Measurements from ENCODE around the gene THSD7A.

Gene THSD7A

DNA sequence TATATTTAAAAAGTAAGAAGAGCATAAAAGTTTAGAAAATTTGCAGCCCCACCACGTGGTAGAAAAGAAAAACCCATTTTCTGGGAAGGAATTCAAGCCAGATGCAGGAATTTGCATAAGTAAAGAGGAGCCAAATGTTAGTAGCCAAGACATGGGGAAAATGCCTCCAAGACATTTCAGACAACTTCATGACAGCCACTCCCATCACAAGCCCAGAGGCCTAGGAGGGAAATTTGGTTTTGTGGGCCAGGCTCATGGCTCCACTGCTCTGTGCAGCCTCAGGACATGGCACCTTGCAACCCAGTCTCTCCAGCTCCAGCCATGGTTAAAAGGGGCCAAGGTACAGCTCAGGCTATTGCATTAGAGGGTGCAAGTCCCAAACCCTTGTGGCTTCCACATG is 411.9 kb downstream of the THSD7A start:
- no peak for TF ChIP-seq POU2F2 (IDR thresholded peaks at IDR 0.05; ENCODE audit: low read depth, low read length)
- FAIRE-seq (no peak), DNase-seq (ENCODE audit: insufficient read length, low spot score) (no peak)

DNA sequence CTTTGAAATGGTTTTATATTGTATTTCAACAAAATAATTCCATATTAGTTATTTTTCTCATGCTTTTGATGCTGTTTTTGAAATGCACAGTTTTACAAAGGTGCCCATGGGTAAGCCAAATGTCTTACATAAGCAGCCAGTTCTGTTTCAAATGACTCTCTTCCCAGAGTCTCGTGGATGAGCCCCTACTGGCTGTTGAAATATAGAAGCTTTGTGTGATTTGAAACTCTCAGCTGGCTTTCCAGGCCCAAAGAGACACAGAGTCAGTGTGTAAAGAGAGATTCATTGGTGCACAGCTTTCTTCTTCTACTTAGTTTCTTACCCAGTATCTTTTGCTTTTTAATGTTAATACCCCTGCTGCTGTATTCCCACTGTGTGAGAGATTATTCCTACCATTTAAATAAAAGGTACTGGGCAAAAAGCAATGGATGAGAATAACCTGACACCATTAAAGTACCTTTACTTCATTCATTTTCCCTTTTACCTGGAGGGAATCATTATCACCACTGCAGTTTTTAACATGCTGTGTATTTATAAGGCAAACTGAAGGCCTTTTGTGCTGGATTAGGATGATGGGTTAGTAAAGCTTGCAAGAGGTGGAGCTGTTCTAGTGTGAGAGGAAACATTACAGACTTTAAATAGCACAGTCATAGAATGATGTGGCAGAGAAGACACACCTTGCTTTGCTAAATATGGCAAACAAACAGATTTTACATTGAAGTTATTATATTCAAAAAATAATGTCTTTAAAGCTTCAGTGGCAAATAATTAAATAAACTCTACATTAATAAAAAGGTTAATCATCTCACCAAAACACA is 415.1 kb downstream of the THSD7A start:
- TF ChIP-seq POU2F2 (IDR thresholded peaks at IDR 0.05; ENCODE audit: low read depth, low read length) (no peak), POLR2A (IDR thresholded peaks at IDR 0.05; ENCODE audit: low read depth, low read length) (no peak), POLR2AphosphoS5 (IDR thresholded peaks at IDR 0.05; ENCODE audit: low read depth, low read length) (no peak), SPI1 (IDR thresholded peaks at IDR 0.05; ENCODE audit: low read depth, low read length) (no peak), PAX5 (IDR thresholded peaks at IDR 0.05; ENCODE audit: insufficient read depth, low read length, severe bottlenecking) (no peak), TAF1 (IDR thresholded peaks at IDR 0.05; ENCODE audit: low read depth, low read length) (no peak)
- no peak for DNase-seq (ENCODE audit: insufficient read length, low spot score)
- FAIRE-seq = no peak

DNA sequence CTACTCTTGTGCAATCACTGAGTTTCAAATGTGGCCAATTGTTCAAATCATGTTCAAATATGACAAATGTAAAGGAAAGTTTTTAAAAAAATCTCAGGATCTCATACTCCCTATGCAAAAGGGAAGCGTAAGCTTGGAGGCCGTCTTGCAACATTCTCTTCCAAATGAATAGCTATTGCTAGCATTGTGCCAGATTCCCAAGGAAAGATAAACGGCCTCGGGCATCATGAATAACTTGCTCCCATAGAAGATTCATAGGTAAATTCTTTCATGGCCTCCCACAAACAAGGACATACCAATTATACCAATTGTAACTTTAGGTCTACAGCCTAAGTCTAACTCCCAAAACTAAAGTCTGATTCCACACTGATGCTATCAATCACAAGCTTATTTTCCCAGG is 416.9 kb downstream of the THSD7A start:
- DNase-seq (ENCODE audit: insufficient read length, low spot score) = no peak
- FAIRE-seq = no peak
- TF ChIP-seq SPI1 (IDR thresholded peaks at IDR 0.05; ENCODE audit: low read depth, low read length) (no peak), POLR2AphosphoS5 (IDR thresholded peaks at IDR 0.05; ENCODE audit: low read depth, low read length) (no peak), PAX5 (IDR thresholded peaks at IDR 0.05; ENCODE audit: insufficient read depth, low read length, severe bottlenecking) (no peak), POLR2A (IDR thresholded peaks at IDR 0.05; ENCODE audit: low read depth, low read length) (no peak), TAF1 (IDR thresholded peaks at IDR 0.05; ENCODE audit: low read depth, low read length) (no peak), POU2F2 (IDR thresholded peaks at IDR 0.05; ENCODE audit: low read depth, low read length) (no peak)

DNA sequence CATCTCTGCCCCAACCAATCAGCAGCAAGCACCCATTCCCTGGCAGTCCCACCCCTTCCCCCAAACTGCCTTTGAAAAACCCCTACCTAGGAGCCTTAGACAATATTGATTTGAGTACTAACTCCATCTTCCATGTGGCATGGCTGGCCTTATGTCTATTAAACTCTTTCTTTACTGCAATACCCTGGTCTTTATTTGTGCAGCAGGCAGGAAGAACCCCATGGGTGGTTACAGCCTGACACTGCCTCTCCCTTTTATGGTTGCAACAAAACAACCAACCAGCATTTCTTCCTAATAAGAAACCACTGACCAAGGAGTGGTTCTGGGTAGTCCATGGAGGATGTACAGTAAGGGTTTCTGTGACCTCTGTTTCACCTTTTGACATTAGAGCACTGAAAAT is 418.1 kb downstream of the THSD7A start:
- FAIRE-seq = no peak
- DNase-seq (ENCODE audit: insufficient read length, low spot score) = no peak
- TF ChIP-seq PAX5 (IDR thresholded peaks at IDR 0.05; ENCODE audit: insufficient read depth, low read length, severe bottlenecking) (no peak), TAF1 (IDR thresholded peaks at IDR 0.05; ENCODE audit: low read depth, low read length) (no peak), POLR2A (IDR thresholded peaks at IDR 0.05; ENCODE audit: low read depth, low read length) (no peak), SPI1 (IDR thresholded peaks at IDR 0.05; ENCODE audit: low read depth, low read length) (no peak), POU2F2 (IDR thresholded peaks at IDR 0.05; ENCODE audit: low read depth, low read length) (no peak), POLR2AphosphoS5 (IDR thresholded peaks at IDR 0.05; ENCODE audit: low read depth, low read length) (no peak)

GRCh38 chr7:11412036-11412435 is 420.0 kb downstream of the THSD7A start:
- TF ChIP-seq POU2F2 (IDR thresholded peaks at IDR 0.05; ENCODE audit: low read depth, low read length) = no peak
- TF ChIP-seq POLR2A (IDR thresholded peaks at IDR 0.05; ENCODE audit: low read depth, low read length) = no peak
- TF ChIP-seq TAF1 (IDR thresholded peaks at IDR 0.05; ENCODE audit: low read depth, low read length) = no peak
- TF ChIP-seq PAX5 (IDR thresholded peaks at IDR 0.05; ENCODE audit: insufficient read depth, low read length, severe bottlenecking) = no peak
- no peak for TF ChIP-seq POLR2AphosphoS5 (IDR thresholded peaks at IDR 0.05; ENCODE audit: low read depth, low read length)
- TF ChIP-seq SPI1 (IDR thresholded peaks at IDR 0.05; ENCODE audit: low read depth, low read length) = no peak
- no peak for DNase-seq (ENCODE audit: insufficient read length, low spot score)
- FAIRE-seq = no peak

- TF ChIP-seq SPI1 (IDR thresholded peaks at IDR 0.05; ENCODE audit: low read depth, low read length) (no peak), PAX5 (IDR thresholded peaks at IDR 0.05; ENCODE audit: insufficient read depth, low read length, severe bottlenecking) (no peak), POLR2A (IDR thresholded peaks at IDR 0.05; ENCODE audit: low read depth, low read length) (no peak), POLR2AphosphoS5 (IDR thresholded peaks at IDR 0.05; ENCODE audit: low read depth, low read length) (no peak), POU2F2 (IDR thresholded peaks at IDR 0.05; ENCODE audit: low read depth, low read length) (no peak), TAF1 (IDR thresholded peaks at IDR 0.05; ENCODE audit: low read depth, low read length) (no peak)
- no peak for DNase-seq (ENCODE audit: insufficient read length, low spot score)
- FAIRE-seq = no peak
Measured at GRCh38 chr7:11410656-11411644, 421.0 kb downstream of the THSD7A start.

DNA sequence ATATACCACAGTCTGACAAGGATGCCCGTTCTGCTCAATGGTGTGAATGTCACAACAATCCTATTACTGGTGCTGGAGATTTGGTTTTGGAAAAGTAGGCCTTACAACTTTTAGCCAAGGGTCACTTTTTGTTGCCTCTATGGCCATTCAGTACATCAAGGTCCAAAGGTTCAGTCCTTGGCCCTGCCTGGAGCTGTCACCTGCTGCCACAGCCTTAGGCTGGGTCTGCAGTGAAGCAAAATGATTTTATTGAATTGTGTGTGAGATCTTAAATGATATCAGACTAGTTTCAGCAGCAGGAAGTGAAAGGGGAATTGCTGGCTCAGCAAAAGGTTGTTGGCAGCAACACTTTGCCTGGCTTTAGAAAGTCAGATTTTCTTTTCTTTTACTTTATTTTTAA is 427.6 kb downstream of the THSD7A start:
- no peak for DNase-seq (ENCODE audit: insufficient read length, low spot score)

GRCh38 chr7:11403781-11404180 is 428.2 kb downstream of the THSD7A start:
- no peak for FAIRE-seq
- TF ChIP-seq SPI1 (IDR thresholded peaks at IDR 0.05; ENCODE audit: low read depth, low read length) (no peak), POLR2AphosphoS5 (IDR thresholded peaks at IDR 0.05; ENCODE audit: low read depth, low read length) (no peak), POU2F2 (IDR thresholded peaks at IDR 0.05; ENCODE audit: low read depth, low read length) (no peak), PAX5 (IDR thresholded peaks at IDR 0.05; ENCODE audit: insufficient read depth, low read length, severe bottlenecking) (no peak), TAF1 (IDR thresholded peaks at IDR 0.05; ENCODE audit: low read depth, low read length) (no peak), POLR2A (IDR thresholded peaks at IDR 0.05; ENCODE audit: low read depth, low read length) (no peak)
- no peak for DNase-seq (ENCODE audit: insufficient read length, low spot score)

More for the DNA sequence above, 427.6 kb downstream of the THSD7A start:
- TF ChIP-seq TAF1 (IDR thresholded peaks at IDR 0.05; ENCODE audit: low read depth, low read length) (no peak), POLR2AphosphoS5 (IDR thresholded peaks at IDR 0.05; ENCODE audit: low read depth, low read length) (no peak), POU2F2 (IDR thresholded peaks at IDR 0.05; ENCODE audit: low read depth, low read length) (no peak), SPI1 (IDR thresholded peaks at IDR 0.05; ENCODE audit: low read depth, low read length) (no peak), PAX5 (IDR thresholded peaks at IDR 0.05; ENCODE audit: insufficient read depth, low read length, severe bottlenecking) (no peak), POLR2A (IDR thresholded peaks at IDR 0.05; ENCODE audit: low read depth, low read length) (no peak)
- FAIRE-seq = no peak

GRCh38 chr7:11394438-11394837 is 437.6 kb downstream of the THSD7A start:
- FAIRE-seq = no peak
- DNase-seq (ENCODE audit: insufficient read length, low spot score) = no peak
- no peak for TF ChIP-seq TAF1 (IDR thresholded peaks at IDR 0.05; ENCODE audit: low read depth, low read length)
- no peak for TF ChIP-seq SPI1 (IDR thresholded peaks at IDR 0.05; ENCODE audit: low read depth, low read length)
- no peak for TF ChIP-seq PAX5 (IDR thresholded peaks at IDR 0.05; ENCODE audit: insufficient read depth, low read length, severe bottlenecking)

All from GM12891 (cell line).